SK-N-SH (cell line): ENCODE measurements around the gene MRPS9. TPM values are rescaled to one million over a fixed set of nuclear protein-coding genes. Genes with fewer than 3 reads are reported as not detected.

ENCODE experiments used
- CTCF ChIA-PET: fragments of 300-600, 350-600 bp; formaldehyde crosslinking; extraction: SDS; loops from one replicate; lab custom pipeline; 2021; lab: Yijun Ruan, JAX
- POLR2A ChIA-PET: fragments of 350-600 bp; sonication (Branson Sonifier 250); formaldehyde crosslinking; extraction: SDS; loops from one replicate; lab custom pipeline; 2020; ENCODE audit warnings: antibody characterized with exemption, inconsistent platforms; lab: Yijun Ruan, JAX
- DNase-seq: peaks from one replicate; pipeline ENCODE4 v3.0.0; 2012
- H2AFZ ChIP-seq: fragments of 200-600 bp; sonication (generic); 2 replicates; pipeline ENCODE4 v1.8.1; 2016; ENCODE audit warnings: antibody characterized with exemption, mild to moderate bottlenecking, low read depth
- H3F3A ChIP-seq: fragments of 200-600 bp; sonication (generic); replicated peaks from 2 replicates; pipeline ENCODE3; 2016; ENCODE audit warnings: antibody characterized with exemption, mild to moderate bottlenecking; ENCODE audit not compliant: insufficient read depth
- H3K27ac ChIP-seq, 2 experiments: fragments of 200-500 bp in 1 of 2; fragments of 200-600 bp in 1 of 2; sonication (Bioruptor generic) in 1 of 2; sonication (generic), shearing (Covaris generic) in 1 of 2; 2 replicates each; pipeline versions ENCODE4 v1.5.1 to v1.6.1; 2014 to 2016; ENCODE audit warnings: low read depth in 2 of 2, inconsistent platforms in 1 of 2, low read length in 1 of 2, mild to moderate bottlenecking in 1 of 2, mixed read lengths in 1 of 2
- H3K27me3 ChIP-seq: fragments of 200-600 bp; sonication (generic), shearing (Covaris generic); 2 replicates; pipeline ENCODE4 v1.6.1; 2016; ENCODE audit warnings: mixed run types; ENCODE audit not compliant: insufficient read depth
- H3K36me3 ChIP-seq, 2 experiments: fragments of 200-500 bp in 1 of 2; fragments of 200-600 bp in 1 of 2; sonication (Bioruptor generic) in 1 of 2; sonication (generic) in 1 of 2; replicated peaks in 1 of 2; 2 replicates each; pipeline versions ENCODE3 to v1.5.1; 2014 to 2016; ENCODE audit warnings: low read length in 1 of 2, mild to moderate bottlenecking in 1 of 2; ENCODE audit not compliant: insufficient read depth in 2 of 2, control insufficient read depth in 1 of 2
- H3K4me1 ChIP-seq, 2 experiments: fragments of 200-500 bp in 1 of 2; fragments of 200-600 bp in 1 of 2; sonication (Bioruptor generic) in 1 of 2; sonication (generic), shearing (Covaris generic) in 1 of 2; 2 replicates each; pipeline versions ENCODE4 v1.5.1 to v1.6.1; 2014 to 2016; ENCODE audit warnings: low read depth in 1 of 2, low read length in 1 of 2, mixed run types in 1 of 2; ENCODE audit not compliant: insufficient read depth in 2 of 2, control insufficient read depth in 1 of 2
- H3K4me2 ChIP-seq: fragments of 200-600 bp; sonication (generic), shearing (Covaris generic); 2 replicates; pipeline ENCODE4 v1.6.1; 2017; ENCODE audit warnings: mixed run types
- H3K4me3 ChIP-seq, 2 experiments: fragments of 200-500 bp in 1 of 2; fragments of 200-600 bp in 1 of 2; sonication (Bioruptor generic) in 1 of 2; sonication (generic), shearing (Covaris generic) in 1 of 2; 2 replicates each; pipeline versions ENCODE4 v1.5.1 to v1.8.1; 2014 to 2016; ENCODE audit warnings: low read depth in 2 of 2, inconsistent platforms in 1 of 2, low read length in 1 of 2, mild to moderate bottlenecking in 1 of 2, mixed read lengths in 1 of 2, moderate library complexity in 1 of 2
- H3K79me2 ChIP-seq: fragments of 200-600 bp; sonication (generic); 2 replicates; pipeline ENCODE4 v1.8.1; 2017; ENCODE audit warnings: mild to moderate bottlenecking; ENCODE audit not compliant: insufficient read depth
- H3K9ac ChIP-seq: fragments of 200-600 bp; sonication (generic); 2 replicates; pipeline ENCODE4 v1.6.1; 2017; ENCODE audit warnings: mixed run types
- H3K9me2 ChIP-seq: fragments of 200-600 bp; sonication (generic); 2 replicates; pipeline ENCODE4 v1.6.1; 2017; ENCODE audit warnings: mixed run types
- H3K9me3 ChIP-seq: fragments of 200-600 bp; sonication (generic); 2 replicates; pipeline ENCODE4 v1.6.1; 2017; ENCODE audit warnings: mixed run types, mild to moderate bottlenecking, moderate library complexity
- H4K20me1 ChIP-seq: fragments of 200-600 bp; sonication (generic); 2 replicates; pipeline ENCODE4 v1.6.1; 2017; ENCODE audit warnings: mild to moderate bottlenecking, mixed run types; ENCODE audit not compliant: insufficient read depth
- CHD2 ChIP-seq: fragments of 150-350 bp; IDR thresholded peaks from 2 replicates; pipeline ENCODE4 v1.6.1; 2018; ENCODE audit warnings: low read length; ENCODE audit not compliant: partially characterized antibody
- ELF1 ChIP-seq: IDR thresholded peaks from 2 replicates; pipeline ENCODE4 v1.4.0; 2012
- EP300 ChIP-seq, 2 experiments: IDR thresholded peaks; 2 replicates each; pipeline versions ENCODE4 v1.4.0 to v1.6.1; 2012; ENCODE audit warnings: borderline replicate concordance in 1 of 2, low read depth in 1 of 2, low read length in 1 of 2
- EZH2phosphoT487 ChIP-seq: fragments of 200-600 bp; sonication (generic); IDR thresholded peaks from 2 replicates; pipeline ENCODE4 v1.6.1; 2017; ENCODE audit warnings: low read depth, mixed run types, mild to moderate bottlenecking, antibody characterized with exemption, moderate library complexity, borderline replicate concordance
- FOSL2 ChIP-seq: IDR thresholded peaks from 2 replicates; pipeline ENCODE4 v1.4.0; 2012; ENCODE audit warnings: low read depth, mild to moderate bottlenecking, moderate library complexity, borderline replicate concordance
- GABPA ChIP-seq: IDR thresholded peaks from 2 replicates; pipeline ENCODE4 v1.4.0; 2012; ENCODE audit warnings: low read depth, mild to moderate bottlenecking
- MEF2A ChIP-seq: IDR thresholded peaks from 2 replicates; pipeline ENCODE4 v1.4.0; 2012; ENCODE audit warnings: low read depth, borderline replicate concordance
- NFIC ChIP-seq: IDR thresholded peaks from 2 replicates; pipeline ENCODE4 v1.4.0; 2012; ENCODE audit warnings: borderline replicate concordance
- RAD21 ChIP-seq: IDR thresholded peaks from 2 replicates; pipeline ENCODE4 v1.6.1; 2012; ENCODE audit warnings: mild to moderate bottlenecking, low read length
- RCOR1 ChIP-seq: fragments of 150-350 bp; IDR thresholded peaks from 2 replicates; pipeline ENCODE4 v1.6.1; 2017; ENCODE audit warnings: antibody characterized with exemption, low read length
- RXRA ChIP-seq: IDR thresholded peaks from 2 replicates; pipeline ENCODE4 v1.4.0; 2012; ENCODE audit warnings: low read depth, mild to moderate bottlenecking, borderline replicate concordance
- TAF1 ChIP-seq: IDR thresholded peaks from 2 replicates; pipeline ENCODE4 v1.6.1; 2012; ENCODE audit warnings: low read depth, mild to moderate bottlenecking, low read length, moderate library complexity, borderline replicate concordance
- WGBS: methylation state at CpG from one replicate; pipeline ENCODE4 v1.1.6; 2017; ENCODE audit warnings: low lambda C conversion rate; 5-methylcytosine and 5-hydroxymethylcytosine counted together
- polyA plus RNA-seq, 3 experiments: library from polyadenylated mRNA; depleted of rRNA; stranded (reverse); fragments of >200 nt; gene quantifications; 2 replicates each; pipeline ENCODE4 v1.2.3, GENCODE V29; 2012
- TF ChIP-seq, protein P1 (sequence below): IDR thresholded peaks from 2 replicates; pipeline ENCODE4 v1.6.1; 2012; ENCODE audit warnings: mild to moderate bottlenecking, low read depth, low read length, moderate library complexity
- TF ChIP-seq, protein P2 (sequence below): IDR thresholded peaks from 2 replicates; pipeline ENCODE4 v1.4.0; 2012; ENCODE audit warnings: low read depth, borderline replicate concordance
- TF ChIP-seq, protein P3 (sequence below): fragments of 150-350 bp; IDR thresholded peaks from 2 replicates; pipeline ENCODE4 v1.6.1; 2016; ENCODE audit warnings: mild to moderate bottlenecking, low read depth, low read length
- TF ChIP-seq, protein P4 (sequence below): IDR thresholded peaks from 2 replicates; pipeline ENCODE4; 2012
- TF ChIP-seq, protein P5 (sequence below): fragments of 150-350 bp; IDR thresholded peaks from 2 replicates; pipeline ENCODE4 v1.6.1; 2017; ENCODE audit warnings: antibody characterized with exemption, low read length, low read depth, borderline replicate concordance

MRPS9 gene
- polyA plus RNA-seq, 1 of the 3 experiments (the other 2 are of a cell fraction), result 31.8 TPM

DNA sequence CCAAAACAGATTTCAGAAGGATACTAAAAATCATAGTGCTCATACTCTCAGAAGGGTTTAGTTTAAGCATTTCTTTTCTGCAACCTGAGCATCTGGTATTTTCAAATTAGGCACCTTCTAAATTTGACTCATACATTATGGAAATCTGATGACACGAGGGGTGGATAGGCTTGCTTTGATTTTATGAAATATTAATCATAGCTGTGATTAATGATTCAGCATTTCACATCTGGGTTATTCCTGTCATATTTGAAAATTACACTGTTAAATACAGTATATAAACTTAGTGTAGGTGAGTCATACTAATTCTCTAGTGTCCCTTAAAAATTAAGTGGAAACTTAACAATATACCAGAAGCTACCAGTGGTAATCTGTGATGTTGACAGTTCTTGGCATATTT is 47.7 kb downstream of the MRPS9 start:
- Histone ChIP-seq H3K79me2 (no peaks in the 10 kb centered on the region), H3K27me3 (no peaks in the 10 kb centered on the region), H3K4me1 (peaks cover 4 to 5% of the 10 kb centered on the region in 2 experiments; a peak in 2 of 4 replicates), H4K20me1 (no peaks in the 10 kb centered on the region), H3K9ac (no peak overlapping the region), H3K4me2 (no peak overlapping the region), H3K27ac (no peak overlapping the region), H3K9me2 (no peaks in the 10 kb centered on the region), H3K9me3 (no peaks in the 10 kb centered on the region), H2AFZ (no peak overlapping the region), H3K36me3 (peaks cover 6 to 12% of the 10 kb centered on the region in 2 experiments), H3K4me3 (no peak overlapping the region), H3F3A (no peaks in the 10 kb centered on the region)
- WGBS, result 49% methylated on average over 1 of the region's 1 CpG
- POLR2A ChIA-PET, result no interaction called here
- CTCF ChIA-PET, result no interaction called here
- TF ChIP-seq, protein P1, sequence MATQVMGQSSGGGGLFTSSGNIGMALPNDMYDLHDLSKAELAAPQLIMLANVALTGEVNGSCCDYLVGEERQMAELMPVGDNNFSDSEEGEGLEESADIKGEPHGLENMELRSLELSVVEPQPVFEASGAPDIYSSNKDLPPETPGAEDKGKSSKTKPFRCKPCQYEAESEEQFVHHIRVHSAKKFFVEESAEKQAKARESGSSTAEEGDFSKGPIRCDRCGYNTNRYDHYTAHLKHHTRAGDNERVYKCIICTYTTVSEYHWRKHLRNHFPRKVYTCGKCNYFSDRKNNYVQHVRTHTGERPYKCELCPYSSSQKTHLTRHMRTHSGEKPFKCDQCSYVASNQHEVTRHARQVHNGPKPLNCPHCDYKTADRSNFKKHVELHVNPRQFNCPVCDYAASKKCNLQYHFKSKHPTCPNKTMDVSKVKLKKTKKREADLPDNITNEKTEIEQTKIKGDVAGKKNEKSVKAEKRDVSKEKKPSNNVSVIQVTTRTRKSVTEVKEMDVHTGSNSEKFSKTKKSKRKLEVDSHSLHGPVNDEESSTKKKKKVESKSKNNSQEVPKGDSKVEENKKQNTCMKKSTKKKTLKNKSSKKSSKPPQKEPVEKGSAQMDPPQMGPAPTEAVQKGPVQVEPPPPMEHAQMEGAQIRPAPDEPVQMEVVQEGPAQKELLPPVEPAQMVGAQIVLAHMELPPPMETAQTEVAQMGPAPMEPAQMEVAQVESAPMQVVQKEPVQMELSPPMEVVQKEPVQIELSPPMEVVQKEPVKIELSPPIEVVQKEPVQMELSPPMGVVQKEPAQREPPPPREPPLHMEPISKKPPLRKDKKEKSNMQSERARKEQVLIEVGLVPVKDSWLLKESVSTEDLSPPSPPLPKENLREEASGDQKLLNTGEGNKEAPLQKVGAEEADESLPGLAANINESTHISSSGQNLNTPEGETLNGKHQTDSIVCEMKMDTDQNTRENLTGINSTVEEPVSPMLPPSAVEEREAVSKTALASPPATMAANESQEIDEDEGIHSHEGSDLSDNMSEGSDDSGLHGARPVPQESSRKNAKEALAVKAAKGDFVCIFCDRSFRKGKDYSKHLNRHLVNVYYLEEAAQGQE, result no peak
- TF ChIP-seq RXRA, result no peak
- TF ChIP-seq MEF2A, result no peak
- TF ChIP-seq CHD2, result no peak
- TF ChIP-seq, protein P2, sequence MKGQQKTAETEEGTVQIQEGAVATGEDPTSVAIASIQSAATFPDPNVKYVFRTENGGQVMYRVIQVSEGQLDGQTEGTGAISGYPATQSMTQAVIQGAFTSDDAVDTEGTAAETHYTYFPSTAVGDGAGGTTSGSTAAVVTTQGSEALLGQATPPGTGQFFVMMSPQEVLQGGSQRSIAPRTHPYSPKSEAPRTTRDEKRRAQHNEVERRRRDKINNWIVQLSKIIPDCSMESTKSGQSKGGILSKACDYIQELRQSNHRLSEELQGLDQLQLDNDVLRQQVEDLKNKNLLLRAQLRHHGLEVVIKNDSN, result no peak
- TF ChIP-seq, protein P3, sequence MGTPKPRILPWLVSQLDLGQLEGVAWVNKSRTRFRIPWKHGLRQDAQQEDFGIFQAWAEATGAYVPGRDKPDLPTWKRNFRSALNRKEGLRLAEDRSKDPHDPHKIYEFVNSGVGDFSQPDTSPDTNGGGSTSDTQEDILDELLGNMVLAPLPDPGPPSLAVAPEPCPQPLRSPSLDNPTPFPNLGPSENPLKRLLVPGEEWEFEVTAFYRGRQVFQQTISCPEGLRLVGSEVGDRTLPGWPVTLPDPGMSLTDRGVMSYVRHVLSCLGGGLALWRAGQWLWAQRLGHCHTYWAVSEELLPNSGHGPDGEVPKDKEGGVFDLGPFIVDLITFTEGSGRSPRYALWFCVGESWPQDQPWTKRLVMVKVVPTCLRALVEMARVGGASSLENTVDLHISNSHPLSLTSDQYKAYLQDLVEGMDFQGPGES, result no peak
- TF ChIP-seq TAF1, result no peak
- TF ChIP-seq, protein P4, sequence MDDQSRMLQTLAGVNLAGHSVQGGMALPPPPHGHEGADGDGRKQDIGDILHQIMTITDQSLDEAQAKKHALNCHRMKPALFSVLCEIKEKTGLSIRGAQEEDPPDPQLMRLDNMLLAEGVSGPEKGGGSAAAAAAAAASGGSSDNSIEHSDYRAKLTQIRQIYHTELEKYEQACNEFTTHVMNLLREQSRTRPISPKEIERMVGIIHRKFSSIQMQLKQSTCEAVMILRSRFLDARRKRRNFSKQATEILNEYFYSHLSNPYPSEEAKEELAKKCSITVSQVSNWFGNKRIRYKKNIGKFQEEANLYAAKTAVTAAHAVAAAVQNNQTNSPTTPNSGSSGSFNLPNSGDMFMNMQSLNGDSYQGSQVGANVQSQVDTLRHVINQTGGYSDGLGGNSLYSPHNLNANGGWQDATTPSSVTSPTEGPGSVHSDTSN, result no peak
- TF ChIP-seq, protein P5, sequence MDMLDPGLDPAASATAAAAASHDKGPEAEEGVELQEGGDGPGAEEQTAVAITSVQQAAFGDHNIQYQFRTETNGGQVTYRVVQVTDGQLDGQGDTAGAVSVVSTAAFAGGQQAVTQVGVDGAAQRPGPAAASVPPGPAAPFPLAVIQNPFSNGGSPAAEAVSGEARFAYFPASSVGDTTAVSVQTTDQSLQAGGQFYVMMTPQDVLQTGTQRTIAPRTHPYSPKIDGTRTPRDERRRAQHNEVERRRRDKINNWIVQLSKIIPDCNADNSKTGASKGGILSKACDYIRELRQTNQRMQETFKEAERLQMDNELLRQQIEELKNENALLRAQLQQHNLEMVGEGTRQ, result no peak
- TF ChIP-seq GABPA, result no peak
- TF ChIP-seq EZH2phosphoT487, result no peak
- TF ChIP-seq RAD21, result no peak
- no peak for TF ChIP-seq RCOR1
- TF ChIP-seq NFIC, result no peak
- TF ChIP-seq FOSL2, result no peak
- no peak for TF ChIP-seq EP300 (IDR thresholded peaks at IDR 0.05; ENCODE audit: borderline replicate concordance in 1 of 2, low read depth in 1 of 2, low read length in 1 of 2)
- no peak for TF ChIP-seq ELF1
- no peak for DNase-seq
